Measurements from ENCODE around the gene F2RL3.

GRCh38 chr19:16869331-16869972, 19.3 kb upstream of the F2RL3 start:
- no peak for TF ChIP-seq CTCF (IDR thresholded peaks at IDR 0.05)
- TF ChIP-seq SIN3A (IDR thresholded peaks at IDR 0.05; ENCODE audit: borderline replicate concordance, insufficient read depth, low read depth, low read length) = no peak
